GM21529 (cell line): ENCODE results near the gene KIFBP.

Source experiments
- ATAC-seq: cut with Tn5 transposase; IDR thresholded peaks from one replicate; pipeline ENCODE4 v1.9.1; 2021; ENCODE audit not compliant: unreplicated experiment

KIFBP gene

GRCh38 chr10:69047111-69047832, 58.7 kb downstream of the KIFBP start:
- no peak for ATAC-seq

GRCh38 chr10:69048103-69048502, 59.5 kb downstream of the KIFBP start:
- ATAC-seq: no peak

- no peak for ATAC-seq
Measured at GRCh38 chr10:69049566-69049961, 61.0 kb downstream of the KIFBP start.

GRCh38 chr10:69051303-69051702, 62.7 kb downstream of the KIFBP start:
- ATAC-seq: peak; percentile 56

GRCh38 chr10:69051710-69052487, 63.3 kb downstream of the KIFBP start:
- no peak for ATAC-seq

GRCh38 chr10:69052736-69053135, 64.1 kb downstream of the KIFBP start:
- no peak for ATAC-seq

- ATAC-seq: no peak
Measured at GRCh38 chr10:69055241-69055640, 66.6 kb downstream of the KIFBP start.

GRCh38 chr10:69056129-69056528, 67.5 kb downstream of the KIFBP start:
- no peak for ATAC-seq

- ATAC-seq: no peak
Measured at GRCh38 chr10:69056536-69057260, 68.1 kb downstream of the KIFBP start.

GRCh38 chr10:69057261-69057950, 68.8 kb downstream of the KIFBP start:
- no peak for ATAC-seq

GRCh38 chr10:69057951-69058297, 69.3 kb downstream of the KIFBP start:
- no peak for ATAC-seq

GRCh38 chr10:69060127-69060798, 71.7 kb downstream of the KIFBP start:
- ATAC-seq: no peak

GRCh38 chr10:69061305-69062161, 72.9 kb downstream of the KIFBP start:
- ATAC-seq: peak; percentile 48

GRCh38 chr10:69062901-69063300, 74.3 kb downstream of the KIFBP start:
- no peak for ATAC-seq

- no peak for ATAC-seq
Measured at GRCh38 chr10:69064762-69065328, 76.2 kb downstream of the KIFBP start.

GRCh38 chr10:69065406-69066361, 77.1 kb downstream of the KIFBP start:
- peak; percentile 70 for ATAC-seq
